Astrocyte of the spinal cord (primary cell): Measurements from ENCODE around the gene SCRN3.

Source experiments
- DNase-seq: peaks from one replicate; pipeline ENCODE4 v3.0.0; 2011; ENCODE audit warnings: low read depth, low spot score
- H3K4me3 ChIP-seq: 2 replicates; pipeline ENCODE4 v1.5.1; 2011; ENCODE audit warnings: low read depth, mild to moderate bottlenecking, low read length, moderate library complexity
- in situ Hi-C: cut with HindIII; loops from 2 replicates; pipeline ENCODE4 v1.10.0; 2017; ENCODE audit warnings: low sequenced_read_pairs
- TF ChIP-seq, protein P1 (sequence below): IDR thresholded peaks from 2 replicates; pipeline ENCODE4 v1.5.1; 2012; ENCODE audit warnings: low read depth, mild to moderate bottlenecking, low read length, inconsistent platforms

Gene SCRN3

DNA sequence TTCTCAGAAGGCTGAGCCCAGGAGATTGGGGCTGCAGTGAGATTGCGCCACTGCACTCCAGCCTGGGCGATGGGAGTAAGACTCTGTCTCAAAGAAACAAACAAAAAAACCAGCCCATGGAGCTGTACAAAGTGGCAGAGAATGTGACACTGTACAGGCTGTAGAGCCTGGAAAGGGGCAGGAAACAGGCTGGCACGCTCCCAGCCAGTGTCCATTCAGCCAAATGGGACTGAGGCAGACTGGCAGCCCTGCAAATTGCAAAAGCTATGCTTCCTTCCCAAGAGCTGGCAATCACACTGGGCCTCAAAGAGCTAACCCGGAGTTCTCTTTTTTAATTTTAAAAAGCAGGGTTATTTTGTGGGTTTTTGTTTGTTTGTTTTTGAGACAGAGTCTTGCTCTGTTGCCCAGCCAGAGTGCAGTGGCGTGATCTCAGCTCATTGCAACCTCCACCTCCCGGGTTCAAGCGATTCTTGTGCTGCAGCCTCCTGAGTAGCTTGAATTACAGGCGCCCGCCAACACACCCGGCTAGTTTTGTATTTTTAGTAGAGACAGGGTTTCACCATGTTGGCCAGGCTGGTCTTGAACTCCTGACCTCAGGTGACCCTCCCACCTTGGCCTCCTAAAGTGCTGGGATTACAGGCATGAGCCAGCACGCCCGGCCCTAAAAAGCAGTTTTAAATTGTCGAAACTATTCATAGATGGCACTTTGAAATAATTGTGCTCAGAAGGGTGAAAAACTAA lies 42.8 kb downstream of the SCRN3 start:
- H3K4me3 ChIP-seq = no peak overlapping the region
- TF ChIP-seq, protein P1, sequence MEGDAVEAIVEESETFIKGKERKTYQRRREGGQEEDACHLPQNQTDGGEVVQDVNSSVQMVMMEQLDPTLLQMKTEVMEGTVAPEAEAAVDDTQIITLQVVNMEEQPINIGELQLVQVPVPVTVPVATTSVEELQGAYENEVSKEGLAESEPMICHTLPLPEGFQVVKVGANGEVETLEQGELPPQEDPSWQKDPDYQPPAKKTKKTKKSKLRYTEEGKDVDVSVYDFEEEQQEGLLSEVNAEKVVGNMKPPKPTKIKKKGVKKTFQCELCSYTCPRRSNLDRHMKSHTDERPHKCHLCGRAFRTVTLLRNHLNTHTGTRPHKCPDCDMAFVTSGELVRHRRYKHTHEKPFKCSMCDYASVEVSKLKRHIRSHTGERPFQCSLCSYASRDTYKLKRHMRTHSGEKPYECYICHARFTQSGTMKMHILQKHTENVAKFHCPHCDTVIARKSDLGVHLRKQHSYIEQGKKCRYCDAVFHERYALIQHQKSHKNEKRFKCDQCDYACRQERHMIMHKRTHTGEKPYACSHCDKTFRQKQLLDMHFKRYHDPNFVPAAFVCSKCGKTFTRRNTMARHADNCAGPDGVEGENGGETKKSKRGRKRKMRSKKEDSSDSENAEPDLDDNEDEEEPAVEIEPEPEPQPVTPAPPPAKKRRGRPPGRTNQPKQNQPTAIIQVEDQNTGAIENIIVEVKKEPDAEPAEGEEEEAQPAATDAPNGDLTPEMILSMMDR = no peak
- in situ Hi-C loops = no loop called here
- no peak for DNase-seq

DNA sequence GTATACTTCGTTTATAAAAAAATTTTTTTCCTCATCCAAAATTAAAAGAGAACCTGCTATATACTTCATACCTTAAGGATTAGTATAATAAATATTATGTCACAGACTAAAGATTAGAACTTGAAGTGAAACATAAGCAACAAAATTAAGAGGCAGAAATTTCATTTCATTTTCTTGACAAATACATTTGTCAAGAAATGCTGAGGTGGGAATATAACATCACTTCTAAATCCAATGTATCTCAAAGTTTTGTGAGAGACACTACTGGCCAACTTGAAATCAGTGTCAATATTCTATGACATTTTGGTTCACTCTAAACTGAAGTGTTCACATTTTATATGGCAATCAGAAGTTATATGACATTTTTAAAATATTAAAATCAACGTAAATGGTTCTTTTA lies 43.8 kb downstream of the SCRN3 start:
- no peak for DNase-seq
- no peak overlapping the region for H3K4me3 ChIP-seq
- in situ Hi-C loops = no loop called here
- TF ChIP-seq, protein P1 = no peak

DNA sequence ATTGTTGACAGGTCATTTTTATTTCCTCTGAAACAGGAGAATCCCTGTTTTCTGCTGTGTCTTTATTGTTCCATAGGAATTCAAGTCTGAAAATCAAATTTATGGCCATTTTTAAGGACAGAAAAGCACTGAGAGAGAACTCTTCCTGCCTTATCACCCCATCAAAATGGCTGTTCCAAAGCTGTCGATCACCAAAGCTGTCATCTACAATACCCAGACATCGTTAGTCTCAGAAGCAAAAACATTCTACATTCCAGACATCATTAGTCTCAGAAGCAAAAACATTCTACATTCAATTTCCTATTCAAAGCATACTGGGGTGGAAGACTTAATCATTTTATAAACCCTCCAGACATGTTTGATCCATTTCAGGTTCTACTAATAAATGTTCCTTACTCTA lies 44.4 kb downstream of the SCRN3 start:
- in situ Hi-C loops = no loop called here
- no peak for DNase-seq

DNA sequence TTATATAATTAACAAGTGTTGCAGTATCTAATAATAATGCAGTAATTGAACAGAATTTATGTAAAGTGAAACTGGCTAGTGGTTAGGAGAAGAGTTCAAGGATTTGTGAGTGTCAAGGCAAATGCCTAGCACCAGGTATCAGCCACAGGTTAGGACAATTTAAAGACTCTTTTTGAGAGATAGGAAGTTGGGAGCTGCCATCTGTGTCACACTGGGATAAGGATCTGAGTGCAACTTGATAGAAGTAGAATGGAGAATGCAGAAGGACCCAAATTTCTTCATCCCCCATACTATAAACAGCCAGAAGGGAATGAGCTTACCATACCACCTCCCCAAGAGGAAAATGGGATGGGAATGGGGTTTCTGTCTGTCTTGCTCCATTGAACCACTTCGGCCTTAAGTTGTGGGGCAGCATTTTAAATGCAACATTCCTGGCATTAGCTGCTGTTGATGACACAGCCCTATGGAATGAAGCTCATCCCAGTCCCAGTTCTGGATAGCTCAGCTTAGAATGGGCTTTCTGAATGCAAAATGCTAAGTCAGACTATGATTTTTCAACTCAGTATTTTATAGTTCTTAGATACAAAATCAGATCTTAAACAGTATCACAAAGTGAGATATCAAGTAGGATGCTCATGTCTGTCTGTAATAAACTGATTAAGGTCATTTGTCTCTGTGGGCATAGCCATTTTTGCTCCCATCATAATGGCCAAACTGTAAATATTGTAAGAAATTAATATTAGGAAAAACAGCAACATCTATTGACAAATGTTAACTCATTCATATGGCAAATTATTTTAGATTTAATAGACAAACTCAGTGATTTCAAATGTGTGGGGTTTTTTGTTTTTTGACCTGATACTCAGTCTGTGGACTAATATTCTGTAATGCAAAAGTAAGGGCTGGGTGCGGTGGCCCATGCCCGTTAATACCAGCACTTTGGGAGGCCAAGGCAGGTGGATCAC lies 47.3 kb downstream of the SCRN3 start:
- H3K4me3 ChIP-seq = no peak overlapping the region
- in situ Hi-C loops = no loop called here
- peak; percentile 77 for DNase-seq
- TF ChIP-seq, protein P1 = no peak

More for the DNA sequence above, 44.4 kb downstream of the SCRN3 start:
- TF ChIP-seq, protein P1 = no peak
- H3K4me3 ChIP-seq = no peak overlapping the region

DNA sequence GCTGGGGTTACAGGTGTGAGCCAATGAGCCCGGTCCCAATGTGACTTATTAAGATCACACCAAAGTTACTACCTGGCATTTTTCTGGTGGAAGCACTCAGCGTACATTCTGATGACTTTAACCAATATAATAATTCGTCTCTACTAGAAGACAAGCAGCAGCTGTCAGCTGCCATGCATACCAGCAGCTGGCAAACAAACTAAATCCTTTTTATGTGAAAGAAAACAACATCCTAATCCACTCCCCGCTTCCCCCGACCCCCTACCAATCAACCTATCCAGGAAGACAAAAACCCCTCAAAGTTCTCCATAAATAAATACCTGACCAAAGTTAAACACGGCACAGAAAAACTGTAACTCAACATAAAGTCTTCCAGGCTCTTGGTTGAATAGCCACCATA lies 49.2 kb downstream of the SCRN3 start:
- DNase-seq = no peak
- TF ChIP-seq, protein P1 = no peak
- H3K4me3 ChIP-seq = no peak overlapping the region
- in situ Hi-C loops = no loop called here

DNA sequence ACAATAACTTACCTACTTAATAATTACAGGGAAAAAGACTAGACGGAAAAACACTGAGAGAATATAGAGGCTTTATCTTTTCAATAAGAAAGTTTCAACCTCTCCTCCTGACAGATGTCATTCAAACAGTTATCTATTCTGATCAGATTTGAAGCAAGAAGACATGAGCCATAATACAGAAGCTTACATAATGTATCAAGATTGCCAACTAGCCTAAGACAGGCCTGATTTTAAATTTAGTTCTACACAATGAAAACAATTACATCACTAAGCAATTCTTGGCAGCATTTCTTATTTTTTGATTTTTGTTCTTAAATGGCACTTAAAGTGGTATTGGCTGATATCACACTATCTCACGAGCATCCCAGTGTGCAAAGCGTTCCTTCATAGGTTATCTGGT lies 49.7 kb downstream of the SCRN3 start:
- peak; percentile 12 for DNase-seq
- TF ChIP-seq, protein P1 = no peak
- H3K4me3 ChIP-seq = no peak overlapping the region
- in situ Hi-C loops = no loop called here
